Karpas-422 (cell line): ENCODE measurements around the gene GALNT16. TPM values are rescaled to one million over a fixed set of nuclear protein-coding genes. Genes with fewer than 3 reads are reported as not detected.

ENCODE experiments used
- DNase-seq: peaks from one replicate; pipeline ENCODE4 v3.0.0-alpha.2; 2015
- H2AFZ ChIP-seq: fragments of 200-600 bp; sonication (generic); 2 replicates; pipeline ENCODE4 v1.6.1; 2014; ENCODE audit warnings: antibody characterized with exemption, low read length, mixed read lengths
- H3K27ac ChIP-seq: fragments of 200-600 bp; sonication (generic); 2 replicates; pipeline ENCODE4 v1.5.1; 2014; ENCODE audit warnings: mild to moderate bottlenecking, low read length, moderate library complexity
- H3K27me3 ChIP-seq: fragments of 200-600 bp; sonication (generic); 2 replicates; pipeline ENCODE4 v1.6.1; 2014; ENCODE audit warnings: low read length, mixed read lengths
- H3K36me3 ChIP-seq: fragments of 200-600 bp; sonication (generic); 2 replicates; pipeline ENCODE4 v1.6.1; 2014; ENCODE audit warnings: low read length, mixed read lengths; ENCODE audit not compliant: insufficient read depth
- H3K4me1 ChIP-seq: fragments of 200-600 bp; sonication (generic); 2 replicates; pipeline ENCODE4 v1.6.1; 2014; ENCODE audit warnings: mild to moderate bottlenecking, low read length, mixed read lengths
- H3K4me2 ChIP-seq: fragments of 200-600 bp; sonication (generic); 2 replicates; pipeline ENCODE4 v1.6.1; 2014; ENCODE audit warnings: low read length, low read depth, mild to moderate bottlenecking; ENCODE audit not compliant: poor library complexity, severe bottlenecking
- H3K4me3 ChIP-seq: fragments of 200-600 bp; sonication (generic); 2 replicates; pipeline ENCODE4 v1.5.1; 2014; ENCODE audit warnings: mild to moderate bottlenecking, antibody characterized with exemption, low read length, mixed read lengths
- H3K79me2 ChIP-seq: fragments of 200-600 bp; sonication (generic); 2 replicates; pipeline ENCODE4 v1.6.1; 2014; ENCODE audit warnings: mild to moderate bottlenecking, low read length, mixed read lengths
- H3K9ac ChIP-seq: fragments of 200-600 bp; sonication (generic); 2 replicates; pipeline ENCODE4 v1.6.0; 2014; ENCODE audit warnings: low read length
- H3K9me2 ChIP-seq: fragments of 200-600 bp; sonication (generic), shearing (Covaris generic); replicated peaks from 2 replicates; pipeline ENCODE4 v1.6.0; 2014; ENCODE audit warnings: mild to moderate bottlenecking, low read length, moderate library complexity; ENCODE audit not compliant: insufficient read depth
- H3K9me3 ChIP-seq: fragments of 300-700, 200-600 bp; sonication (generic); 2 replicates; pipeline ENCODE4 v1.6.1; 2014; ENCODE audit warnings: low read length, mixed read lengths
- H4K20me1 ChIP-seq: fragments of 200-600 bp; sonication (generic); 2 replicates; pipeline ENCODE4 v1.6.1; 2014; ENCODE audit warnings: mild to moderate bottlenecking, antibody characterized with exemption, low read length, low read depth; ENCODE audit not compliant: insufficient read depth
- total RNA-seq: library from RNA; depleted of rRNA; stranded (reverse); fragments of >200 nt; shearing (Covaris generic); gene quantifications from 2 replicates; pipeline ENCODE4 v1.2.3, GENCODE V29; 2014; ENCODE audit warnings: low replicate concordance

Gene GALNT16
- total RNA-seq, 1 experiment from 2014 or later, result 0.15 TPM

- H3K27ac ChIP-seq, result no peak overlapping the region
- no peak overlapping the region for H3K4me2 ChIP-seq
- H3K4me1 ChIP-seq, result no peaks in the 10 kb centered on the region; the same call in 1 of the 2 replicates
- H3K4me3 ChIP-seq, result no peak overlapping the region
- no peaks in the 10 kb centered on the region for H3K36me3 ChIP-seq
- no peaks in the 10 kb centered on the region for H4K20me1 ChIP-seq
- no peaks in the 10 kb centered on the region for H3K79me2 ChIP-seq
- DNase-seq, result no peak
- H3K9ac ChIP-seq, result no peak overlapping the region
- H2AFZ ChIP-seq, result no peak overlapping the region
- H3K9me3 ChIP-seq, result no peaks in the 10 kb centered on the region
- H3K27me3 ChIP-seq, result no peaks in the 10 kb centered on the region
- H3K9me2 ChIP-seq, result no peaks in the 10 kb centered on the region
Measured at GRCh38 chr14:69282448-69282847, 22.5 kb downstream of the GALNT16 start.

- Histone ChIP-seq H2AFZ (no peak overlapping the region), H3K4me3 (no peak overlapping the region), H3K9ac (no peak overlapping the region), H3K79me2 (no peaks in the 10 kb centered on the region), H3K9me3 (no peaks in the 10 kb centered on the region), H3K9me2 (no peaks in the 10 kb centered on the region), H3K27me3 (no peaks in the 10 kb centered on the region), H3K4me2 (no peak overlapping the region), H3K4me1 (no peaks in the 10 kb centered on the region; the same call in 1 of the 2 replicates), H4K20me1 (no peaks in the 10 kb centered on the region), H3K36me3 (no peaks in the 10 kb centered on the region), H3K27ac (no peak overlapping the region)
- DNase-seq, result no peak
Measured at GRCh38 chr14:69284170-69284569, 24.2 kb downstream of the GALNT16 start.

- Histone ChIP-seq H3K9me2 (no peaks in the 10 kb centered on the region), H2AFZ (no peak overlapping the region), H3K27me3 (no peaks in the 10 kb centered on the region), H3K36me3 (no peaks in the 10 kb centered on the region), H3K27ac (no peak overlapping the region), H3K9me3 (no peaks in the 10 kb centered on the region), H3K4me2 (no peak overlapping the region), H3K4me1 (no peaks in the 10 kb centered on the region; the same call in 1 of the 2 replicates), H3K4me3 (no peak overlapping the region), H3K9ac (no peak overlapping the region), H4K20me1 (no peaks in the 10 kb centered on the region), H3K79me2 (no peaks in the 10 kb centered on the region)
- no peak for DNase-seq
Measured at GRCh38 chr14:69285661-69286255, 25.8 kb downstream of the GALNT16 start.

GRCh38 chr14:69287098-69288010 lies 27.4 kb downstream of the GALNT16 start:
- Histone ChIP-seq H2AFZ (no peak overlapping the region), H4K20me1 (no peaks in the 10 kb centered on the region), H3K9ac (no peak overlapping the region)

GRCh38 chr14:69288011-69288771 lies 28.2 kb downstream of the GALNT16 start:
- Histone ChIP-seq H3K27ac (no peak overlapping the region), H2AFZ (no peak overlapping the region), H4K20me1 (no peaks in the 10 kb centered on the region), H3K27me3 (no peaks in the 10 kb centered on the region), H3K9ac (no peak overlapping the region), H3K36me3 (no peaks in the 10 kb centered on the region), H3K4me3 (no peak overlapping the region), H3K4me1 (no peaks in the 10 kb centered on the region), H3K79me2 (no peaks in the 10 kb centered on the region), H3K9me2 (no peaks in the 10 kb centered on the region), H3K4me2 (no peak overlapping the region), H3K9me3 (no peaks in the 10 kb centered on the region)
- no peak for DNase-seq

More at GRCh38 chr14:69287098-69288010, 27.4 kb downstream of the GALNT16 start:
- H3K4me2 ChIP-seq, result no peak overlapping the region
- DNase-seq, result no peak
- no peaks in the 10 kb centered on the region for H3K4me1 ChIP-seq
- no peak overlapping the region for H3K27ac ChIP-seq
- no peaks in the 10 kb centered on the region for H3K79me2 ChIP-seq
- H3K4me3 ChIP-seq, result no peak overlapping the region
- H3K36me3 ChIP-seq, result no peaks in the 10 kb centered on the region
- no peaks in the 10 kb centered on the region for H3K27me3 ChIP-seq
- no peaks in the 10 kb centered on the region for H3K9me3 ChIP-seq
- no peaks in the 10 kb centered on the region for H3K9me2 ChIP-seq

- H3K9me3 ChIP-seq, result no peaks in the 10 kb centered on the region
- no peaks in the 10 kb centered on the region for H4K20me1 ChIP-seq
- H3K27ac ChIP-seq, result no peak overlapping the region
- no peaks in the 10 kb centered on the region for H3K36me3 ChIP-seq
- no peaks in the 10 kb centered on the region for H3K79me2 ChIP-seq
- H3K4me2 ChIP-seq, result no peak overlapping the region
- H3K27me3 ChIP-seq, result no peaks in the 10 kb centered on the region
- H3K4me1 ChIP-seq, result no peaks in the 10 kb centered on the region
- no peak for DNase-seq
- no peaks in the 10 kb centered on the region for H3K9me2 ChIP-seq
- H2AFZ ChIP-seq, result no peak overlapping the region
- no peak overlapping the region for H3K9ac ChIP-seq
- no peak overlapping the region for H3K4me3 ChIP-seq
Measured at GRCh38 chr14:69288956-69289705, 29.2 kb downstream of the GALNT16 start.

- Histone ChIP-seq H4K20me1 (no peaks in the 10 kb centered on the region), H3K36me3 (no peaks in the 10 kb centered on the region), H3K27me3 (no peaks in the 10 kb centered on the region), H3K4me3 (no peak overlapping the region), H2AFZ (no peak overlapping the region), H3K4me1 (no peaks in the 10 kb centered on the region), H3K9me3 (no peaks in the 10 kb centered on the region), H3K9ac (no peak overlapping the region), H3K27ac (no peak overlapping the region), H3K4me2 (no peak overlapping the region), H3K79me2 (no peaks in the 10 kb centered on the region), H3K9me2 (no peaks in the 10 kb centered on the region)
- no peak for DNase-seq
Measured at GRCh38 chr14:69289811-69290520, 30.0 kb downstream of the GALNT16 start.
